Ammon's horn (tissue), 1 donor: Measurements from ENCODE around the gene SYNJ2.
A peak's percentile ranks its signal among the peaks of the same experiment; 100 is the strongest.

Experiments used
- DNase-seq: peaks from one replicate; pipeline ENCODE4 v3.0.0-alpha.2; 2016; ENCODE audit warnings: low spot score

Gene SYNJ2

DNA sequence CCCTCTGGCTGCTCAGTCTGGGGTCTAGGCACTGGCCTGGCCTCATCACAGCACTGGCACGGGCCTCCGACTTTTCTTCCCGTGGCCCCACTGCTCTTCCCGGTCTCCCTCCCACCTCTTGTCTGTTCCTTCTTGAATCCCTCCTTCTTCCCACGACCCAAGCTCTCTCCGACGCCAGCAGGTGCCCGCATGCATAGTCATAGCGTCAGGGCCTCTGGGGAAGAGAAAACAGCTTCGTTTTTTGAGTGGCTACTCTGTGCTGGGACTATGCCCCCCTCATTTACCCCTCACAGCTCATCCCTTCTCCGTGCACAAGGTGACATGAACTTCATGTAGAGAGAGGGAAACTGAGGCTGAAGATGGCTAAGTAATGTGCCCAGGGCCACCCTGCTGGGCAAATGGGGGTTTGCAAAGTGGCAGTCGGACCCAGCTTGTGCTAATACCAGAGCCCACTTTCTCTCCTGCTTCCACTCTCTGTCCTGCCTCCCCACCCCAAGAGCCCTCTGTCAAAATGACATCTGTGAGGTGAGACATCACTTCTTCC is 59.2 kb downstream of the SYNJ2 start:
- no peak for DNase-seq

DNA sequence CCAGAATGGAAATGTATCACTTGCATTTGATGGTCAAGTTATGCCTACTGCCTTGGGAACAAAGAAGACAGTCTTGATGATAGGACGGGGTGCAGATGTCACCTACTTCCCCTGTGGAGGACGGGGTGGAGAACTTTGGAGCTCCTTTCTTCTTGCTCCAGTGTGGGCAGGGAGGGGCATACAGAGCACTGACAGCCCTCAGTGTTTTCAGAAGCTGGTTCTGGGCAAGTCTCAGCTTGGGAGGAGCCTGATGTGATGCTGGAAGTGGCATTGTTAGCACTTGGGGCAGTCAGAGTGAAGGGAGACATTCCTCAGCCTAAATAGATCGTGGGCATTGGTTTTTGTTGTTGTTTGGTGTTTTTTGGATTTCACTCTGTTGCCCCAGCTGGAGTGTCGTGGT is 59.7 kb downstream of the SYNJ2 start:
- no peak for DNase-seq

DNA sequence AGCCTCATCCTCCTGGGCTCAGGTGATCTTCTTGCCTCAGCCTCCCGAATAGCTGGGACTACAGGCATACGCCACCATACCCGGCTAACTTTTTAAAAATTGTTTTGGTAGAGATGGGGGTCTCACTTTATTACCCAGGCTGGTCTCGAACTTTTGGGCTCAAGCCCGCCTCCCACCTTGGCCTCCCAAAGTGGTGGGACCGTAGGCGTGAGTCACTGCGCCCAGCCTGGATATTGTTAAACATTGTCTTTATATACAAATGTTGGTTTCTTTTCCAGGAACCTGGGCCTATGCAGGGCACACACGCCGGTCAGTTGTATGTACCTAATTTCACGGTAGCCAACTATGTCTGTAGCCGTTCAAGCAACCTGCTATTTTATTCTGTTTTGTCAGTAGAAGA is 60.1 kb downstream of the SYNJ2 start:
- no peak for DNase-seq

DNA sequence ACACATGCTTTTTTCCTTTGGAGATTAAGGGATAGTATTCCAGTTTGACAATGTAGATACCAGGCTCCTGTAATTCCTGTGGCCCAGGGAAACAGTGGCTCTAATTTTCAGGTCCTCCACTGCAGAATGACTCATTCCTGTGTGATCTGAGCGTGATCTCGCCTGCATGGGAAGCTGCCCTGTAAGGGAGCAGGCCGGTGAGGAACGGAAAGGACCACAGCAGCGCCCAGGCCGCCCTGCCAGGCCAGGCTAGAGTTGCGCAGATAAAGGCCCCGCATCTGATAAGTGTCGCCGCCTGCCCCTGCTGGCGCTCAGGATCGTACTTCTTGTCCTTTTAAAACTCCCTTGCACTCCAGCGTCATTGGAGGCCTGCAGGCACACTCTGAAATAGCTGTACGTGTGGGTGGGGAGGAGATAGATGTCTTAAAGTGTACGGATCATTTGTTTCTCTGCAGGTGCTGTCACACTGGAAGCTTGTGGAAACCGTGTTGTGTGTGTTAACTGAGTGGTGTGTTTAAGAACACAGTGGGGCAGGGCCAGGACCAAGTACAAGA is 60.7 kb downstream of the SYNJ2 start:
- DNase-seq, result no peak

DNA sequence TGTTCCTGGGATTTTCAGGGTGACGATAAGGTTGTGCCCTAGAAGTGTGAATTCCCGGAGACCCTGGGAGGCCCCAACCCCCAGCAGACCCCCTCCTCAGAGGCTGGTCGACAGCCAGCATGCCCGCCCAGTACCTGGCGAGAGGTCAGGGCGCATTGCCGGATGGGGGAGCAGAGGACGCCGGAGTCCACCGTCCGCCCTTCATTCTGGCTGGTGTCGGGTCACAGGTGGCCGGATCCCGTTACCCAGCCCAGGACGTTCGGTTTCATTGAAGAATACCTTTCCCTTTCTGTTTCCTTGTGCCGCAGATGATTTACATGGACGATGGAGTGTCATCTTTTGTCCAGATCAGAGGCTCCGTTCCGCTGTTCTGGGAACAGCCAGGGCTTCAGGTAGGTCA is 61.3 kb downstream of the SYNJ2 start:
- no peak for DNase-seq

DNA sequence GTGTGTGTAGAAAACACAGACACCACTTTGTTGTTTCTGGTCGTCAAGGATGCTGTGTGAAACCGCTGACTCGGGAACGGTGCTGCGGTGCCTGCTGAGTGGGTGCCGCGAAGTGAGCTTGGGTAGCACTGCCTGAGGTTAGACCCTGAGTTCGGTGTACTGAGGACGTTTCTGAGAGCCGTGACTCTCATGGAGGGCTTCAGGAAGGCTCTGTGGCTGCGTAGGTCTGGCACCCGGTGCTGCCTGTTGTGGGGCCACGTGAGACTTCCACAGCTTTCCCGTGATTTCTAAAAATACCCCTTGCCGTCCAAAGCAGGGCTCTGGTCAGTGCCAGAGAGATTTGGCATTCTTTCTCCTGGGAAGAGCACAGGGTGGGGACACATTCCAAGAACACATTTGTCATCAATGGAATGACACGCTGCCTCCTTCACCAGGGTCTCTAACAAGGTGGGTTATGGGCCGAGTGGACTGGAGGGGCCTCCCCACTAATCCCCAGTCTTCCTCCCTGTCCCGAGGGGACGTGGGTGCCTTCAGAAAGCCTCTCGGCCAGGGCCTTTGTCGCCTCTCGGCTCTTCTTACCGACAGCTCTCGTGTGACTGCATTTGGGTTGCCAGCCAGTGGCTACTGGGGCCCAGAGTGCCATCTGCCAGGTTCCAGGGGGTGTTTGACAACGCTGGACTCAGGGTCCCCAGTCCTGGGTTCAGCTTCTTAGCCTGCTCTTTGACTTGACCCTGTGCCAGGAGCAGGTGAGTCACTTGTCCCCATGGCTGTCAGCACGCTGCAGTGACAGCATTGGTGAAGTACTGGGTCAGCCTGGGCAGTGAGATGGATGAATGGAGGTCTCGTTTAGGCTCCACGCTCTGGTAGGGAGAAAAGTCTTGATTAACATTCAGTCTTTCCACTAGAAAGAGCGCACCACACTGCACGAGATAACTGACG is 62.2 kb downstream of the SYNJ2 start:
- no peak for DNase-seq

DNA sequence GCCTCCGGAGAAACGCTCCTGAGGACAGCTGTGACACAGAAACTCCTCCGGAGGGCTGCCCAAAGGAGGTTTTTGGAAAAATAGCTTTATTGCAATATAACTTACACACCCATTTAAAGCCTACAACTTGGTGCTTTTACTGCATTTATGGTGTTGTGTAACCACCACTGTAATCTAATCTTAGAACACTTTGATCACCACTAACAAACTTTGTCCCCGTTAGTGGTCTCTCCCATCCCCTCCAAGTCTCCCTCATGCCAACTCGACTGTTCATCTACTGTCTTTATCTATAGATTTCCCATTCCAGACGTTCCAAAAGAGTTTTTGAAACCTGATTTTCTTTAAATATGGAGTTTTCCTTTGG is 62.8 kb downstream of the SYNJ2 start:
- no peak for DNase-seq

DNA sequence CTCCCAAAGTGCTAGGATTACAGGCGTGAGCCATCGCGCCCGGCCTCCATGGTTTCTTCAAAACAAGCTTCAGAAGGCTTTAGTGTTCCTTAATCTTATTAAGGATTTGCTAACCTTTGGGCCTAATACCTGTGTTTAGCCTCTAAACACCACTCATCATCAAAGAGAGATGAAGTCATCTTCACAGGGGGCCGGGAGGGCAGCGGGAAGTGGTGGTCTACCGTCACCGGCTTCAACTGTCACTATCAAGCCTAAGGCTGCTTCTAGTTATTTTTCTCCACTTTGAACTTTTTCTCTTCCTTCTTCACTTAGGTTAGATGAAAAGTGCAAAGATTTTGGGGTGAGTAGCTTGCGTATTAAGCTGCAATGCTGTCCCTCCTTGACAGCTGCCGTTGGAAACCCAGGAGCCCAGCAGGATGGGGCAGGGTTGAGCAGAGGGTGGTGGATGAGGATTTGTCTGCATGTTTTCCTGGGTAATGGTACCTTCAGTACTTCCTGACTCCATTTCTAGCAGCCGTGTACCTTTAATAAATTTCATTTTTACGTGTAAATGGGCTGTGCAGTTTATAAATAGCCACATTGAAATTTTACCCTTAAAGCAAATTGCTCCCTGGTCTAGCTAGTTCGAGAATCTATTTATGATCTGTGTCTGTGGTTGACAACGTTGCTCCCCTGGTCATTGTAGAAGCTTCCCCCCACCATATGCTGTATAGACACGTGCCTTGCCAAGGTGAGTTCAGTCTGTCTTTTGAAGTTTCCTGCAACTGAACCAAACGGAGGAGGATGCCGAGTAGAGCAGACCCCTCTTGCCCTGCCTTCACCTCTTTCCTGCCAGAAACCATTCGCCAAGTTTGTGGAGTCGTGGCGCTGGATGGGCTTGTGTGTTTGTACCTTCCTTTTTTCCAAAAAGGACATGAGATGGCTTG is 64.8 kb downstream of the SYNJ2 start:
- DNase-seq, result no peak

DNA sequence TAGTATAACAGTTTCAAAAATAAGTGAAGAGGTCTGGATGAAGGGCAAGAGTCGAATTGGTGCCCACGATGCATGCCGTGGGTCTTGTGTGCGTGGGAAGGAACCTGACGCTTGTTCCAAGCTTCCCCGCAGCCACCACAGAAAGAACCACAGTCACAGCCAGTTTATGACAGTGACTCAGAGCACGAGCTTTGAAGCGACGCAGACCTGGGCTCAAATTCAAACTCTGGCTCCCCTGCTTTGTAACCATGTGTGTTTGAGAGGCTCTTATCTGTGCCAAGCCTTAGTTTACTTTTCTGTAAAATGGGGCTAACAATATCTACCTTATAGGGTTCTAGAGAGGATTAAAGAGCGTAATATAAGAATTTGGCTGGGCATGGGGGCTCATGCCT is 65.5 kb downstream of the SYNJ2 start:
- DNase-seq, result peak; percentile 58

DNA sequence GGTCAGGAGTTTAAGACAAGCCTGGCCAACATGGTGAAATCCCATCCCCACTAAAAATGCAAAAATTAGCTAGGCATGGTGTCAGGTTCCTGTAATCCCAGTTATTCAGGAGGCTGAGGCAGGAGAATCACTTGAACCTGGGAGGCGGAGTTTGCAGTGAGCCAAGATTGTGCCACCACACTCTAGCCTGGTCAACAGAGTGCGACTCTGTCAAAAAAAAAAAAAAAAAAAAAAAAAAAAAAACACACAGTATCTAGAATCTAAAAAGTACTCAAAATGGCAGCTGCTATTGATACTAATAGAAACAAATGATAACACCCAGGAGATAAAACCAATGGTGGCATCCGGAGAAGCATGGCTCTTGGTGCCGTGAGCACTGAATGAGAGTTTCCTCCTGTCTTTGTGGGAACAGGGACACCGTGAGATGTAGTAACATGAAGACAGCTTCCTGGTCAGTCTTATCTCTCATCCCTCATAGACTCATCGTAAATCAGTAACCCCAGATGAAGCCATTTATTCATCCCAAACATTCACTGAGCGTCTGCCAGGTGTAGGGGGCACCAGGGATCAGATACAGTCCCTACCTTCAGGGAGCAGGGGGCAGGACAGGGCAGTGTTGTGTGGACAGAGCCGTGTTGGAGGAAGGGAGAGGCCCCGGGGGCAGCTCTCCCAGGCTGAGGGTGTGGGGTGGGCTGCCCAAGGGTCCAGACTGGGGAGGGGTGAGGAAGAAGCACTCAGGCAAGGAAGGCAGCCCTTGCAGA is 66.1 kb downstream of the SYNJ2 start:
- no peak for DNase-seq

DNA sequence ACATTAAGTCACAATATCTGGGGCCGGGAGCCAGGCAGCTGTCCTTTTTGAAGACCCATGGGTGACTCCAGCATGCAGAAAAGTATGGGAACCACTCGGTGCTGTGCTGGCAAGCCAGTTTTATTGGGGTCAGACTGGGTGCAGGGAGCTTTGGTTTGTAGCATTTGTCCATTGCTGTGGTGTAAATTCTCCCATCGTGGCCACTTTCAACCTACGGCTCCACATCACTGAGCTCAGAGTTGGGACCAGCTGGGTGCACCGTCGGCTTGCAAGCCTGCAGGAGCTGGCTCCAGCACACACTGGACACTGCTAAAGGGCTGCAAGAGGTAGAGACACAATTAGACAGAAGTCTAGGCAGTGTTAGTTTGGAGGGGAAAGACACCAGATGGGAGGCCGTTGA is 66.9 kb downstream of the SYNJ2 start:
- DNase-seq, result no peak

DNA sequence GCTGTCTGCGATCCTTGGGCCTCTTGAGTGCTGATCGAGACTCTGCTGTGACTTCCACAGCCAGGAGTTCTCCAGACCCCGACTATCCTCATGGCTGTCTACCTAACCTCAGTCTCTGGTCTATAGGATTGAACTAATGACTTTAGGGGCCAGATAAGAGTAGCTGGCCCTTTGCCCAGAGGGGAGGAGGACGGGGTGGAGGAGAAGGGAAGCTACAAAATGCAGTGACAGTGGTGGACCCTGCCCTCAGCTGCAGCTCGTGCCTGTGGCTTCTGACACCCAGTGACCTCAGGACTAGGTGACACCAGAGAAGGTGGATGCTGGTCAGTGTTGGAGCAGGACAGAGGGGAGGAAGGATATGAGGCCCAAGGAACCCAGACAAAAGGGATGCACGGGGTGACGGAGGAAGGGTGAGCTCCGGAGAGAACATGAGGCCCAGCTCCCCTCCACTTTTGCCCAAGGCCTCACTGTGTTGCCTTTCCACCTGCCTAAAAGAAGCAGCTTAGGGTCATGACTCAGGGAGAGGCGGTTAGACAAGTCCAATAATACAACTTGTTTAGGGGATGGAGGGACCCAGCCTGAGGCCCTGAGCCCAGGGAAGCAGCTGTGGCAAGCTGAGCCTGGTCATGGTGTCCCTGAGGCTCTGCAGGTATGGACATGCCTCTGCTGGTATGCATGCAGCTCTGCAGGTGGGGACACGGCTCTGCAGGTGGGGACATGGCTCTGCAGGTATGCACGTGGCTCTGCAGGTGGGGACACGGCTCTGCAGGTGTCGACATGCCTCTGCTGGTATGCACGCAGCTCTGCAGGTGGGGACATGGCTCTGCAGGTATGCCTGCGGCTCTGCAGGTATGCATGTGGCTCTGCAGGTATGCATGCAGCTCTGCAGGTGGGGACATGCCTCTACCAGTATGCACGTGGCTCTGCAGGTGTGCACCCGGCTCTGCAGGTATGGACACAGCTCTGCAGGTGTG is 67.7 kb downstream of the SYNJ2 start:
- DNase-seq, result no peak

DNA sequence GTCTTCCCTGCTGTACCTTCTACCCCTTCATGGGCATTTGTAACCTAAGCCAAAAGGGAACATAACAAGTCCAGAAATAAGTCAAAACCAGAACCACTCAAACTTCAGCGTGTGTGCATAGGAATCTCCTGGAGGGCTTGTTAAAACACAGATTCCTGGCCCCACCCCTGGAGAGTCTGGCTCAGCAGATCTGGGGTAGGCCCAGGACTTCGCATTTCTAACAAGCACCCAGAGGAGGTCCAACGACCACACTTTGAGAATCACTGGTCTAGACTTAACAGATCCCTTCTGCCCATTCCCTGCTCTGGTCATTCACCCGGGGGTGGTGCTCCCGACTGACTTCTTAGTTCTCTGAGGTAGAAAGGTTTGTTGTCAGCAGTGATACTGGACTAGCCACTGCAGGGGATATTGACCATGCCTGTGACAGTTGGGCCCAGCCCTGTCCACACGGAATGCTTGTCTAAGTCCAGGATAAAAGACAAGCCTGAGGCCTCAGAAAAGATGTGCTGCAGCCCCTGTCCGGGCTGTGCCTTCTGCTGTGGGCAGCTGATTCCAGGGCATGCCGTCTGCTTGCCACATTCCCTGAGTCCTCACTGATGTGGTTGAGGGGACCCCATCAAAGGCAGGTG is 68.6 kb downstream of the SYNJ2 start:
- DNase-seq, result no peak

DNA sequence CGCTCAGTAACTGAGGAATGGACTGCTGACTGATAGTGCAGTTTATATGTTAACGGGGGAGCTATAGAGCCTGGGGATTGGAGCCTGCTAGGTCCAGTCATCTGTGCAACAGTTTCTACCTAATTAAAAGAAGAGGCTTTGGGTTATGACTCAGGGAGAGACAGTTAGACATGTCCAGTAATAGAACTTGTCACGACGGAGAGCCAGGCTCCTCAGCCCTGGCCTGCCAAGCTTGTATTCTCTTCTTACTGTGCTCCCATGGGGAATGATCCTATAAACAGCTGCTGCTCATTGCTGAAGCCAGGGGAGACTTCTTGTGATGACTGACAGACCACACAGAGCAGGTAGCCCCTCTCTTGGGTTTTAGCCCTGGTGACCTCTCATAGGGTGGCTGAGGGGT is 69.3 kb downstream of the SYNJ2 start:
- DNase-seq, result no peak

DNA sequence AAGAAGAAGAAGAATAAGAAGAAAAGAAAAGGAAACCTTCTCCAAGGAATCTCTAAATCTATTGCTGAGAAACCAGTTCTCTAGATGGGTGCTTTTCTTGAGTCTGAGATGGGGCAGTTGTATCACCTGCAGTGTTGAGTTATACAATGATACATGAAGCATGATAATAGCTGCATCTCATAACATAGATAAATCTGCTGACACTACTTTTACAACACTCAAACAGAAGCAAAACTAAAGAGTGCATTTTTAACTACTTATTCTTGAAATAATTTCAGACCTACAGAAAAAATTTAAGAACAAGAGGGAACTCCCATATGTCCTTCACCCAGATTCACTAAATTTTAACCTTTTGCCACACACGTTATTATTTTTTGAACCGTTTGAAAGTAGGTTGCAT is 70.3 kb downstream of the SYNJ2 start:
- DNase-seq, result no peak

DNA sequence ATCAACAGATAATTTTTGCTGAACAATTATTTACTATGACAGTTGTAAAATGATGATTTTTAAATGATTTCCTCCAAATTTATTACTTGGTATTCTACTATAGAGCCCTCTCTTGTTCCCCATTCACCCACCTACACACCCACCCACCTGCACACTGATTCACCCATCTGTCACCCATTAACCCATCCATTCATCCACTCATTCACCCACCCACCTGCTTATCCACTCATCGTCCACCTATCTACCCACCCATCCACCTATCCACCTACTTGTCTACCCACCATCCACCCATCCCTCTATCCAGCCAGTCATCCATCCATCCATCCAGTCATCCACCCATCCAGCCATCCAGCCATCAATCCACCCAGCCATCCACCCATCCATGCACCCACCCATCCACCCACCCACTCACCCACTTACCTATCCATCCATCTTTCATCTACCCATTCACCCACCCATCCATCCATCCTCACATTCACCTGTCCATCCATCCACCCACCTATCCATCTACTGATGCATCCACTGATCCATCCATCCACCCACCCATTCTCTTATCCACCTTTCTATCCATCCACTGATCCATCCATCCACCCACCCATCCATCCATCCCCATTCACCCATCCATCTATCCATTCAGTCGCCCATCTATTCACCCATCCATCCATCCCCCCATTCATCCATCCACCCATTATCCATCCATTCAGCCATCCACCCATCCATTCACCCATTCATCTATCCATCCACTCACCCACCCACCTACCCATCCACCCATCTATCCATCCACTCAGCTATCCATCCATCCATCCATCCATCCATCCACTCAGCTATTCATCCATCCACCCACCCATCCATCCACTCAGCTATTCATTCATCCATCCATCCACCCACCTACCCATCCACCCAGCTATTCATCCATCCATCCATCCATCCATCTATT is 72.0 kb downstream of the SYNJ2 start:
- no peak for DNase-seq

DNA sequence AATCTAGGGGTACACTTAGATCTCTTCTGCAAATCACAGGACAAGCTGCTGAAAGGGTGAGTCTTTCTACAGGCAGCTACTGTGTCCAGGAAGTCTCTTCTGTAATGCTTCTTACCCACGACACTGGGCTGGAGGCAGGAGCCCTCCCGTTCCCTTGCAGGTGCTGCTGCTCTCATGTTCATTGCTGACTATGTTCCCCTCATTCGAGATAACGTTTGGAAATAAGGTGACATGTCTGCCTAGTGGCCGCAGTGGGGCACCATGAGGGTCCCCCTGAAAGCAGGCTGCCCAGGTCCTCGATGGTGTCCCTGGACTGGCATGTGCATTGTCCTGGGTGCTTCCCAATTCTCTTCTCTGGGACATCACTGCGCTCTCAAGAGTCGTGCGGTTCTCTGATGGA is 74.7 kb downstream of the SYNJ2 start:
- DNase-seq, result no peak

DNA sequence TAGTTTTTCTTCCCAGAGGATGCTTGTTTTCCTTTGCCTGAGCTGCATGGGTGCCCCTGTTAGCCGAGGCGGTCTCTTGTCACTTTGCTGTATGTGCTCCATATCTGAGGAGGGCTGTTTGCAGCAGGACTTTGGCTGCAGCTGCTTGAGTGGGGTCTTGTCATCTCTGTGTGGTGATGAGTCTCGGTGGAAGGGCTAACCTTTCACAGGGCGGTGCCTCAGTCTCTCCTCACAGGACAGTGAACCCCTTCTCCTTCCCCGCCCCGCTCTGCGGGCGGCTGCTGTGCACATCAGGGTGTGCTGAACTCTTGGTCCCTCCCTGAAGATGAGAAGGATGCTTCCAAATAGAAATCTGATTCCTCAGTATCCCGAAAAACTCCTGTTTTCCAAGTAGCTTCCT is 75.1 kb downstream of the SYNJ2 start:
- no peak for DNase-seq
